ENCODE measurements around the gene PTPRG. TPM values are rescaled to one million over a fixed set of nuclear protein-coding genes. Genes with fewer than 3 reads are reported as not detected.
A peak's percentile ranks its signal among the peaks of the same experiment; 100 is the strongest.

PTPRG gene
- total and polyA plus RNA-seq, 10 of the 15 experiments (the other 5 are each of a cell fraction or from before 2014, with no cell fraction given): 0.29 to 20.7 (median 1.4) TPM

DNA sequence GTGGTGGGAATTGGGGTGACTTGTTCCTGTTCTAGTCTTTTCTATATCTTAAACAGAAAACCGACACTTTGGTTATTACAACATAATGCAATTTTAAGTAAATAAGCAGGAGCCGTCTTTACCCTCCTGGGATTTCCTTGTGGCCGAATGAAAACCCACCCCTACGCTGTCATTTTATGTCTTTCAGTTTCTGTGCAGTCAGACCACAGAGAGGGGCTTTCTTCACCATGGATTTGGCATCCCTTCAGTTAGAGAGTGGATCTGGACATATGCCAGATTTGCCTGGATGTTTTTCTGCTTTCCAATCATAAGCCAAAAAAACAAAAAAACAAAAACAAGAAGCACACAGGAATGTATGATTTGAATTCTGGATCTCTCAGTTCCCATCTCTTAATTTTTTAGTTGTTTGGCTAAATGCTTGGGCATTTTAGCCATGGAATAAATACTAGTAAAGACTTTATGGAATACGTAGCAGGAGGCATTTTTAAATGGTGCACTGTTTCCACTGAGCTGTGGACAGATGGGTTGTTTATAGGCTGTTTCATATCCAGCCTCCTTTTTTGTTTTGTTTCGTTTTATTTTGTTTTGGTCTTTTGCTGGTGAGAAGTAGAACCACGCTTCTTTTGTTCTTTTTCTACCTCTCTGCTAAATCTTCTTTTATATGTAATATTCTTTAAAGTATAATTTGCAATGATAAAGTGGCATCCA, 539.1 kb downstream of the PTPRG start (continued):
- TF ChIP-seq MTA2 (IDR thresholded peaks at IDR 0.05; ENCODE audit: low read depth) (peak; percentile 65; the same call in 1 of the 2 replicates), RELA (IDR thresholded peaks at IDR 0.05; ENCODE audit: borderline replicate concordance, partially characterized antibody) (no peak), DPF2 (IDR thresholded peaks at IDR 0.05) (0 out of 2 replicates have a peak, but pooled peaks have one; percentile 53), RCOR1 (conservative IDR thresholded peaks at IDR 0.05; ENCODE audit: low read depth, low read length) (no peak), IKZF1 (conservative IDR thresholded peaks at IDR 0.05) (peak; percentile 70), TCF12 (IDR thresholded peaks at IDR 0.05; ENCODE audit: low read depth, low read length) (no peak), SMAD1 (IDR thresholded peaks at IDR 0.05; ENCODE audit: low read depth, partially characterized antibody) (peak; percentile 55), WRNIP1 (IDR thresholded peaks at IDR 0.05; ENCODE audit: borderline replicate concordance, low read depth, low read length) (no peak), ATF2 (IDR thresholded peaks at IDR 0.05; ENCODE audit: low read length) (no peak), SMC3 (IDR thresholded peaks at IDR 0.05; ENCODE audit: borderline replicate concordance, low read length) (no peak), ZNF24 (IDR thresholded peaks at IDR 0.05) (no peak), NFXL1 (IDR thresholded peaks at IDR 0.05; ENCODE audit: borderline replicate concordance) (no peak), CREM (IDR thresholded peaks at IDR 0.05; ENCODE audit: low read depth) (no peak), FOS (IDR thresholded peaks at IDR 0.05; ENCODE audit: borderline replicate concordance, extremely low read depth, insufficient read length) (no peak), NR2C1 (IDR thresholded peaks at IDR 0.05) (no peak), NR2F1 (conservative IDR thresholded peaks at IDR 0.05) (peak; percentile 85), POLR2AphosphoS5 (IDR thresholded peaks at IDR 0.05; ENCODE audit: low read length) (no peak), HDAC6 (IDR thresholded peaks at IDR 0.05; ENCODE audit: unreplicated experiment) (no peak), PKNOX1 (IDR thresholded peaks at IDR 0.05) (no peak), POU2F2 (IDR thresholded peaks at IDR 0.05; ENCODE audit: borderline replicate concordance, low read depth, low read length) (no peak), MYC (IDR thresholded peaks at IDR 0.05; ENCODE audit: insufficient read depth, insufficient read length, insufficient replicate concordance, low read length, severe bottlenecking) (no peak)
- TF ChIP-seq, protein P1, sequence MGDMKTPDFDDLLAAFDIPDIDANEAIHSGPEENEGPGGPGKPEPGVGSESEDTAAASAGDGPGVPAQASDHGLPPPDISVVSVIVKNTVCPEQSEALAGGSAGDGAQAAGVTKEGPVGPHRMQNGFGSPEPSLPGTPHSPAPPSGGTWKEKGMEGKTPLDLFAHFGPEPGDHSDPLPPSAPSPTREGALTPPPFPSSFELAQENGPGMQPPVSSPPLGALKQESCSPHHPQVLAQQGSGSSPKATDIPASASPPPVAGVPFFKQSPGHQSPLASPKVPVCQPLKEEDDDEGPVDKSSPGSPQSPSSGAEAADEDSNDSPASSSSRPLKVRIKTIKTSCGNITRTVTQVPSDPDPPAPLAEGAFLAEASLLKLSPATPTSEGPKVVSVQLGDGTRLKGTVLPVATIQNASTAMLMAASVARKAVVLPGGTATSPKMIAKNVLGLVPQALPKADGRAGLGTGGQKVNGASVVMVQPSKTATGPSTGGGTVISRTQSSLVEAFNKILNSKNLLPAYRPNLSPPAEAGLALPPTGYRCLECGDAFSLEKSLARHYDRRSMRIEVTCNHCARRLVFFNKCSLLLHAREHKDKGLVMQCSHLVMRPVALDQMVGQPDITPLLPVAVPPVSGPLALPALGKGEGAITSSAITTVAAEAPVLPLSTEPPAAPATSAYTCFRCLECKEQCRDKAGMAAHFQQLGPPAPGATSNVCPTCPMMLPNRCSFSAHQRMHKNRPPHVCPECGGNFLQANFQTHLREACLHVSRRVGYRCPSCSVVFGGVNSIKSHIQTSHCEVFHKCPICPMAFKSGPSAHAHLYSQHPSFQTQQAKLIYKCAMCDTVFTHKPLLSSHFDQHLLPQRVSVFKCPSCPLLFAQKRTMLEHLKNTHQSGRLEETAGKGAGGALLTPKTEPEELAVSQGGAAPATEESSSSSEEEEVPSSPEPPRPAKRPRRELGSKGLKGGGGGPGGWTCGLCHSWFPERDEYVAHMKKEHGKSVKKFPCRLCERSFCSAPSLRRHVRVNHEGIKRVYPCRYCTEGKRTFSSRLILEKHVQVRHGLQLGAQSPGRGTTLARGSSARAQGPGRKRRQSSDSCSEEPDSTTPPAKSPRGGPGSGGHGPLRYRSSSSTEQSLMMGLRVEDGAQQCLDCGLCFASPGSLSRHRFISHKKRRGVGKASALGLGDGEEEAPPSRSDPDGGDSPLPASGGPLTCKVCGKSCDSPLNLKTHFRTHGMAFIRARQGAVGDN (IDR thresholded peaks at IDR 0.05): no peak
- TF ChIP-seq, protein P2, sequence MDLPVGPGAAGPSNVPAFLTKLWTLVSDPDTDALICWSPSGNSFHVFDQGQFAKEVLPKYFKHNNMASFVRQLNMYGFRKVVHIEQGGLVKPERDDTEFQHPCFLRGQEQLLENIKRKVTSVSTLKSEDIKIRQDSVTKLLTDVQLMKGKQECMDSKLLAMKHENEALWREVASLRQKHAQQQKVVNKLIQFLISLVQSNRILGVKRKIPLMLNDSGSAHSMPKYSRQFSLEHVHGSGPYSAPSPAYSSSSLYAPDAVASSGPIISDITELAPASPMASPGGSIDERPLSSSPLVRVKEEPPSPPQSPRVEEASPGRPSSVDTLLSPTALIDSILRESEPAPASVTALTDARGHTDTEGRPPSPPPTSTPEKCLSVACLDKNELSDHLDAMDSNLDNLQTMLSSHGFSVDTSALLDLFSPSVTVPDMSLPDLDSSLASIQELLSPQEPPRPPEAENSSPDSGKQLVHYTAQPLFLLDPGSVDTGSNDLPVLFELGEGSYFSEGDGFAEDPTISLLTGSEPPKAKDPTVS (IDR thresholded peaks at IDR 0.05; ENCODE audit: low read depth, low read length): no peak
